Skeletal muscle tissue (tissue), 4 donors: ENCODE data around the gene F10. TPM values are rescaled to one million over a fixed set of nuclear protein-coding genes. Genes with fewer than 3 reads are reported as not detected.
"Not testable (repeated sequence)": the region's sequence is repeated elsewhere in the genome, so short reads cannot be mapped to it uniquely, and the experiment has no call there.

ENCODE experiments used
- H3K27ac ChIP-seq: one replicate; pipeline ENCODE4 v1.7.0; 2013; ENCODE audit warnings: mild to moderate bottlenecking, low read depth, low read length, inconsistent platforms
- H3K27me3 ChIP-seq, 3 donors: one replicate each; pipeline ENCODE4 v1.7.0; 2013; ENCODE audit warnings: low read length in 3 of 3; ENCODE audit not compliant: control insufficient read depth in 3 of 3, insufficient read depth in 3 of 3
- H3K36me3 ChIP-seq, 3 donors: one replicate each; pipeline ENCODE4 v1.7.0; 2013; ENCODE audit warnings: low read length in 3 of 3; ENCODE audit not compliant: control insufficient read depth in 3 of 3, insufficient read depth in 3 of 3
- H3K4me1 ChIP-seq, 3 donors: one replicate each; pipeline ENCODE4 v1.7.0; 2013; ENCODE audit warnings: low read length in 3 of 3, mild to moderate bottlenecking in 3 of 3; ENCODE audit not compliant: control insufficient read depth in 3 of 3, insufficient read depth in 3 of 3
- H3K4me3 ChIP-seq, 3 donors: one replicate each; pipeline ENCODE4 v1.7.0; 2013; ENCODE audit warnings: low read length in 3 of 3
- H3K9ac ChIP-seq, 3 donors: one replicate each; pipeline ENCODE4 v1.7.0; 2013; ENCODE audit warnings: low read length in 3 of 3, mild to moderate bottlenecking in 3 of 3, moderate library complexity in 2 of 3, low read depth in 1 of 3
- H3K9me3 ChIP-seq, 3 donors: one replicate each; pipeline ENCODE4 v1.7.0; 2013; ENCODE audit warnings: low read length in 3 of 3; ENCODE audit not compliant: control insufficient read depth in 3 of 3
- total RNA-seq: library from RNA; depleted of rRNA; stranded (reverse); fragments of >200 nt; gene quantifications from one replicate; pipeline ENCODE4 v1.2.3, GENCODE V29; 2014
- donor health status: Osteomylitis.

Gene F10
- total RNA-seq, 1 donor from 2014 or later = 33.9 TPM

DNA sequence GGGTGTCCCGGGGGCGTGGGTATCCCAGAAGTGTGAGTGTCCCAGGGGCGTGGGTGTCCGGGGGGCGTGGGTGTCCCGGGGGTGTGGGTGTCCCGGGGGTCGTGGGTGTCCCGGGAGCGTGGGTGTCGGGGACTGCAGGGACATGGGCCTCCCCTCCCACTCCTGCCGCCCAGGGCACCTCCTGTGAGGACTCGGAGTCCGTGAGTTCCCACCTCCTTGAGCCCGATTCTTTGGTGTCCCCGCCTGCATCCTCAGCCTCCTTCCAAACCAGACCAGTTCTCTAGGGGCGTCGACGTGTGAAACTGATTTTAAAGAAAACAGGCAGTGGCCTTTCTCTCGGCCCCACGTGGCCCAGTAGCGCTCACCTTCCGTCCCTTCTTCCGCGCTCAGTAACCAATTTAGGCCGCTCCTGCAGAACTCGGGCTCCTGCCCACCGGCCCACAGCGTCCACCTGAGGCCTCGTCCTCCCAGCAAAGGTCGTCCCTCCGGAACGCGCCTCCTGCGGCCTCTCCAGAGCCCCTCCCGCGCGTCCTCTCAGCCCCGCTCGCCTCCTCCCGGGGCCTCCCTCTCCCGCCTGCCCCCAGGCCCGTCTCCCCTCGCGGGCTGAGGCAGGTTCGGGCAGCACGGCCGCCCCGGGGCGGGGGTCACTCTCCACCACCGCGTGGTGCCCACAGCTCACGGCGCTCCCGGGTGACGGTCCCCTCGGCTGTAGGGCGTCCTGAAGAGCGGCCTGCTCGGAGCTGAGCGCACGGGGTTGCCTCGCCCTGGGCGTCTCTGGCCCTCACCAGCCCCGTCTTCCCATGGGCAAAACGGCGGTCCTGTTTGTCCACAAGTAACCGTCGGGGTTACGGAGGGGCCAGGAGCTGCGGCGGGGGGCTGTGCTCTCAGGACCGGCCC is 13.2 kb upstream of the F10 start:
- Histone ChIP-seq H3K9ac (no peak overlapping the region), H3K36me3 (no peaks in the 10 kb centered on the region), H3K9me3 (no peaks in the 10 kb centered on the region), H3K27me3 (peaks cover 41 to 51% (median 50%) of the 10 kb centered on the region in 3 donors), H3K4me3 (no peak overlapping the region), H3K4me1 (peaks cover 0 to 6% (median 3%) of the 10 kb centered on the region in 3 donors), H3K27ac (no peak overlapping the region)

DNA sequence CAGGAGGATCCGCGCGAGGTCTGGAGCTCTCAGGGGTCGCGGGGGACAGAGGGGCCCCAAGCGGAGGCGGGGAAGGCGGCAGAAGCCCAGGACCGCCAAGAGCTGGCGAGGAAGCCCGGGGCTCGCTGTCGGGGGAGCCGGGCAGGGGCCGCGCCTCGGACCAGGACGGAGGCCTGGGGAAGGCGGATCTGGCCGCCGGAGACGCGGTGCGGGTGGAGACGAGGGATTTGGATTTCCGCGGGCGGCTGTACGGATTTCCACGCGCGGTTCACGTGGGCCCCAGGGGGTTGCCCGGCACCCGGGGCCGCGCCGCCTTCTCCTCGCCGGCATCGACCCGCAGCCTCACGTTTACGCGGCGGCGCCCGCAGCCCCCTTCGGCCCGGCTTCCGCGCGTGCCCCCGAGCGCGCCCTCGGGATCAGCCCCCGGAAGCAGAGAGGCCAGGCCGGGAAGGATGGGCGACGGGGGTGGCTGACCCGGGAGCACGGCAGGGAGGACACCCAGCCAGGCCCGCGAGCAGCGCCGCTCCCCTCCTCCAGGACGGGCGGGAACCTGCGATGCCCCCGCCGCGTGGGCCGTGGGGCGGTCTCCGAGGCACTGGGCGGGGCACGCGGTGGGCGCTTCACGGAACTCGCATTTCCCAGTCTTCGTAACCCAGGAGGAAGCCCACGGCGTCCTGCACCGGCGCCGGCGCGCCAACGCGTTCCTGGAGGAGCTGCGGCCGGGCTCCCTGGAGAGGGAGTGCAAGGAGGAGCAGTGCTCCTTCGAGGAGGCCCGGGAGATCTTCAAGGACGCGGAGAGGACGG is 12.3 kb upstream of the F10 start:
- H3K9me3 ChIP-seq = no peaks in the 10 kb centered on the region
- H3K9ac ChIP-seq = no peak overlapping the region
- no peak overlapping the region for H3K27ac ChIP-seq
- H3K4me3 ChIP-seq = peak overlapping the region in 2 of 3 donors; percentile 32 to 49
- H3K4me1 ChIP-seq = peaks cover 0 to 6% (median 3%) of the 10 kb centered on the region in 3 donors
- no peaks in the 10 kb centered on the region for H3K36me3 ChIP-seq
- H3K27me3 ChIP-seq = peaks cover 37 to 55% (median 51%) of the 10 kb centered on the region in 3 donors

DNA sequence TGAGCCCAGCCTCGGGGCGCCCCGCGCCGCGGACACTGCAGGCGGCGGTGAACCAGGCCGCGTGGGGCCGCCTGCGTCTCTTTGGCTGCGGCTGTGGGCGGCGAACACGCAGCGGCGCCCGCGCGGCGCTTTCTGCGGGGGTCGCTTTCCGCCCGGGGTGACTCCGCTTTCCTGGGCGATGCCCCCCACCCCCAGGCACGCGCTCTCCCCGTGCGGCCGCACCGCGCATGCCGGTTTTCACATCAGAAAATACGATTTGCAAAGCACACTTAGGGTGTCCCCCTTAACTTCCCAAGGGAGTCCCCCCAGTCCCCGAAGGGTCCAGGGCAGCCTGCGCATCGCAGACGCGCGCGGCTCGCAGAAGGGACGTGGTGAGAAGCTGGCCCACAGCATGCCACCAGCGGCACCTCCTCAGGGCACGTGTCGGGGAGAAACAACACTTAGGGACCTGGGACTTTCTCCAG is 11.7 kb upstream of the F10 start:
- Histone ChIP-seq H3K27me3 (peaks cover 35 to 55% (median 53%) of the 10 kb centered on the region in 3 donors), H3K9ac (no peak overlapping the region)

DNA sequence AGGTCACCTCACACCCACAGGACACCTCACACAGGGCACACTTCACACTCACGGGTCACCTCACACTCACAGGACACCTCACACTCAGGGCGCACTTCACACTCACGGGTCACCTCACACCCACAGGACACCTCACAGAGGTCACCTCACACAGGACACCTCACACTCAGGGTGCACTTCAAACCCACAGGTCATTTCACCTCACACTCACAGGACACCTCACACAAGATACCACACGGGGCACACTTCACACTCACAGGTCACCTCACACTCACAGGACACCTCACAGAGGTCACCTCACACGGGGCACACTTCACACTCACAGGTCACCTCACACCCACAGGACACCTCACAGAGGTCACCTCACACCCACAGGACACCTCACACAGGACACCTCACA is 10.8 kb upstream of the F10 start:
- not testable (repeated sequence) for H3K36me3 ChIP-seq, H3K9ac ChIP-seq, H3K4me1 ChIP-seq, H3K9me3 ChIP-seq, H3K4me3 ChIP-seq, H3K27ac ChIP-seq
- peaks cover 32 to 59% (median 56%) of the 10 kb centered on the region in 3 donors for H3K27me3 ChIP-seq

More for the DNA sequence above, 11.7 kb upstream of the F10 start:
- Histone ChIP-seq H3K36me3 (no peaks in the 10 kb centered on the region), H3K4me3 (peak overlapping the region in 2 of 3 donors; percentile 32 to 49), H3K9me3 (no peaks in the 10 kb centered on the region), H3K4me1 (peaks cover 0 to 6% (median 3%) of the 10 kb centered on the region in 3 donors), H3K27ac (no peak overlapping the region)

DNA sequence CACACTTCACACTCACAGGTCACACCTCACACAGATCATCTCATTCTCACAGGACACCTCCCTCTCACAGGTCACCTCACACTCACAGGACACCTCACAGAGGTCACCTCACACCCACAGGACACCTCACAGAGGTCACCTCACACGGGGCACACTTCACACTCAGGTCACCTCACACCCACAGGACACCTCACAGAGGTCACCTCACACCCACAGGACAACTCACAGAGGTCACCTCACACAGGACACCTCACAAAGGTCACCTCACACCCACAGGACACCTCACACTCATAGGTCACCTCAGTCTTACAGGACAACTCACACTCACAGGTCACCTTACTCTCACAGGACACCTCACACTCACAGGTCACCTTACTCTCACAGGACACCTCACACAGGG is 10.1 kb upstream of the F10 start:
- peaks cover 33 to 59% (median 56%) of the 10 kb centered on the region in 3 donors for H3K27me3 ChIP-seq
- not testable (repeated sequence) for H3K4me3 ChIP-seq, H3K36me3 ChIP-seq, H3K27ac ChIP-seq, H3K9me3 ChIP-seq, H3K9ac ChIP-seq, H3K4me1 ChIP-seq

DNA sequence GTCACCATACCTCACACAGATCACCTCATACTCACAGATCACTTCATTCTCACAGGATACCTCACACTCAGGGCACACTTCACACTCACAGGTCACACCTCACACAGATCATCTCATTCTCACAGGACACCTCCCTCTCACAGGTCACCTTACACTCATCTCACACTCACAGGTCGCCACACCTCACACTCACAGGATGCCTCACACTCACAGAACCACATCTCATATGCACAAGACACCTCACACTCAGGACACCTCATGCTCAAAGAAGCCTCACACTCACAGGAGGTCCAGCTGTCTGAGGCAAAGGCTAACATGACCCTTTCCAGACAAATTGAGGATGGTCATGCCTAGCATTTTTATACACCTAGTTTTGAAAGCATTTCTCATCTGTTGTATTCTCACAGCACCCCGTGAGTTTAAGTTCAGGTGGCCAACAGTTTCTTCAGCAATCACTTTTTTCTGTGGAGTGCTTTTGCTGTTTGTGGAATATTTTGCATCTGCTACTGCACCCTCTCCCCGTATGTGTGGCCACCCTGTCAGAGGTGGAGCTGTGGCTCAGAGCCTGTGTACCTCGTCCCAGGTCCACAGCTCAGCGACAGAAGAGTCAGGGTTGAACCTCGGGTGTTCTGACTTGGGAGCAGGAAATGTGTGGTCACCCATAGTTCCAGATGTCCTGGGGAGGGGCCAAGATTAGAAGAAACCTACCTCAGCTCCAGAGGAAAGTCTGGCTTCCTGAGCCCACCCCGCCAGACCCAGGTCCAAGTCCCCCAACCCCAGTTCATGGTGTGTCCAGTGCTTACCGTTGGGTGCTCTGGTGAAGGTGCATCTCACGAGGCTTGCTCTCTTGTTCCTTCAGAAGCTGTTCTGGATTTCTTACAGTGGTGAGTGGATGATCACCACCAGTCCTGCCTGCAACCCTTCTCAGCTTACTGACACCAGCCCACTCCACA is 9.4 kb upstream of the F10 start:
- Histone ChIP-seq H3K36me3 (no peaks in the 10 kb centered on the region), H3K4me3 (no peak overlapping the region), H3K9me3 (no peaks in the 10 kb centered on the region), H3K27ac (no peak overlapping the region), H3K4me1 (peaks cover 0 to 6% (median 3%) of the 10 kb centered on the region in 3 donors), H3K9ac (no peak overlapping the region), H3K27me3 (peaks cover 34 to 61% (median 56%) of the 10 kb centered on the region in 3 donors)

DNA sequence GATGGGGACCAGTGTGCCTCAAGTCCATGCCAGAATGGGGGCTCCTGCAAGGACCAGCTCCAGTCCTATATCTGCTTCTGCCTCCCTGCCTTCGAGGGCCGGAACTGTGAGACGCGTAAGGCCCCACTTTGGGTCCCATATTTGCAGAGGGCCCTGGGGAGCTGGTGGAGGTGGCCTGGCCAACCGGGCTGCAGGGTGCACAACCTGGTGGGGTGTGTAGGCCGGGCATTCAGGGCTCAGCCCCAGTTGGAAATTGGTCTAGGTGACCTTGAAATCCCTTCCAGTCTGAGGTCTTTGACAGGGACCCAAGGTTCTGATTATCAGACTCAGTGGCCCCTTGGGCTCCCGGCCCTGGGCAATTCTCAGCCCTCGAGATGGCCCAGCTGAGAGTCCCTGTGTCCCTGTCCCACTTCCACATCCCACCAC is 8.7 kb upstream of the F10 start:
- Histone ChIP-seq H3K27me3 (peaks cover 40 to 68% (median 56%) of the 10 kb centered on the region in 3 donors), H3K36me3 (no peaks in the 10 kb centered on the region), H3K27ac (no peak overlapping the region)

DNA sequence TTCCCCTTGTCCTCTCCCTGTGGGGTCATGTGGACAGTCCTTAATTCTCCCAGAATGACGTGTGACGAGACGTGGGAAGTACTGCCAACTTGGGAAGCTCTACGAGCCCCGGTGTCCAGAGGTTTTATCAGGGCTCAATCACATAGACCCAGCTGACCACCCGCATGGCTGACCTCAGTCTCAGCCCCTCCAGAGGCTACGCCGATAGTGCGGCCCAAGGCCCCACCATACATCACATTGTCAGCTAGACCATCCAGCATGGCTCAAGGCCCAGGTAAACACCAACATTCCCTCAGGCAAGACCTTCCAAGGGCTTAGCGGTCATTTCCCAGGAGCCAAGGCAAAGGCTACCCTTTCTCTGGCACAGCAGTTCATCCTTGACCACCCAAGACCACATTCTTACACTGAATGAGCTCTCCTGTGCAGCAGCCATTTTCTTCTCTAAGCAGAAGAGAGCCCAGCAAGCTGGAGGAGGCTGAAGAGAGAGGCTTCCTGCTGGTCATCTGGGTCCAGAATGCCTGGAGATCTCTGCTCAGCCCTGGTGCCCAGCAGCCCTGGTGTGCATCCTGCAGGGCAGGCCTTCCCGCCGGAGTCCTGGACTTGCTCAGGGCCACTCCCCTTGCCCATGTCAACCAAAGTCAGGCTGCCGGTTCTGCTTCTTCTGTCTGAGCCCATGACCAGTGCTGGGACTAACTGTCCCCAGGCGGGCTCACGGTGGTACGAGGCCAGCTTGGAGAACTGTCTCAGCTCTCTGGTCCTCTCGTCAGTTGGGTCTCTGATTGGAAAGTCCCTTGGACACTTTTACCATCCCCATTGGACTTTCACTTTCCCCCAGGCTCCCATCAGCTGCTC is 7.9 kb upstream of the F10 start:
- Histone ChIP-seq H3K9ac (no peak overlapping the region), H3K4me3 (no peak overlapping the region), H3K27ac (no peak overlapping the region), H3K36me3 (no peaks in the 10 kb centered on the region), H3K9me3 (no peaks in the 10 kb centered on the region), H3K27me3 (peaks cover 38 to 67% (median 49%) of the 10 kb centered on the region in 3 donors), H3K4me1 (peaks cover 0 to 6% (median 3%) of the 10 kb centered on the region in 3 donors)

More for the DNA sequence above, 8.7 kb upstream of the F10 start:
- no peak overlapping the region for H3K4me3 ChIP-seq
- peaks cover 0 to 6% (median 3%) of the 10 kb centered on the region in 3 donors for H3K4me1 ChIP-seq
- no peak overlapping the region for H3K9ac ChIP-seq
- H3K9me3 ChIP-seq = no peaks in the 10 kb centered on the region
